SU-DHL-6 (cell line): ENCODE measurements around the gene FAAP100.

Source experiments
- EZH2phosphoT487 ChIP-seq: fragments of 200-600 bp; sonication (generic), shearing (Covaris generic); conservative IDR thresholded peaks from 2 replicates; pipeline ENCODE4 v1.6.1; 2018; ENCODE audit warnings: mild to moderate bottlenecking, antibody characterized with exemption, low read length, moderate library complexity, mixed read lengths
- TF ChIP-seq, protein P1 (sequence below): fragments of 200-600 bp; sonication (generic); IDR thresholded peaks from one replicate; pipeline ENCODE4 v1.5.1; 2017; ENCODE audit warnings: antibody characterized with exemption, mild to moderate bottlenecking, low read length, moderate library complexity; ENCODE audit not compliant: insufficient read depth, poor library complexity, severe bottlenecking

DNA sequence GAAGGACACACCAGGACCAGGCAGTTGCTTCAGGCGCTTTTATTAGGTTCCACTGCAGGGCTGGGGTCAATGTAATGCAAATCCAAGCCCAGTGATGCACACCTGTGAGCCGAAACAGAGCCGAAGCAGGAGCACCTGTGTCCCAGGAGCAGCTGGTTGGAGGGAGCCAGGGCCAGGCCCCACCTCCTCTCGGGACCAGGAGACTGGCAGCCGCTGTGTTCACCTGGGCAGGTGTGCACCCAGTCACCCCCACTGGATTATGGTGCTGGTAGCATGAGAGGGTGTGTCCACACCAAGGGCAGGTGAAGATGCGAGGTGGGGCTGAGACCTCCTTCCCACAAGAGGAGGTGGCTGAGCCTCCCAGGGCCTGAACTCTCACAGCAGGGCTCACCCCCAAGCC, 4.7 kb upstream of the FAAP100 start:
- TF ChIP-seq, protein P1, sequence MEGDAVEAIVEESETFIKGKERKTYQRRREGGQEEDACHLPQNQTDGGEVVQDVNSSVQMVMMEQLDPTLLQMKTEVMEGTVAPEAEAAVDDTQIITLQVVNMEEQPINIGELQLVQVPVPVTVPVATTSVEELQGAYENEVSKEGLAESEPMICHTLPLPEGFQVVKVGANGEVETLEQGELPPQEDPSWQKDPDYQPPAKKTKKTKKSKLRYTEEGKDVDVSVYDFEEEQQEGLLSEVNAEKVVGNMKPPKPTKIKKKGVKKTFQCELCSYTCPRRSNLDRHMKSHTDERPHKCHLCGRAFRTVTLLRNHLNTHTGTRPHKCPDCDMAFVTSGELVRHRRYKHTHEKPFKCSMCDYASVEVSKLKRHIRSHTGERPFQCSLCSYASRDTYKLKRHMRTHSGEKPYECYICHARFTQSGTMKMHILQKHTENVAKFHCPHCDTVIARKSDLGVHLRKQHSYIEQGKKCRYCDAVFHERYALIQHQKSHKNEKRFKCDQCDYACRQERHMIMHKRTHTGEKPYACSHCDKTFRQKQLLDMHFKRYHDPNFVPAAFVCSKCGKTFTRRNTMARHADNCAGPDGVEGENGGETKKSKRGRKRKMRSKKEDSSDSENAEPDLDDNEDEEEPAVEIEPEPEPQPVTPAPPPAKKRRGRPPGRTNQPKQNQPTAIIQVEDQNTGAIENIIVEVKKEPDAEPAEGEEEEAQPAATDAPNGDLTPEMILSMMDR = no peak
- TF ChIP-seq EZH2phosphoT487 = no peak
